Liver (tissue), 9 donors: Measurements from ENCODE around the gene SP1. TPM values are rescaled to one million over a fixed set of nuclear protein-coding genes. Genes with fewer than 3 reads are reported as not detected.
"Not testable (repeated sequence)": the region's sequence is repeated elsewhere in the genome, so short reads cannot be mapped to it uniquely, and the experiment has no call there.

ENCODE experiments used
- DNase-seq: peaks from one replicate; pipeline ENCODE4 v3.0.0-alpha.2; 2017; ENCODE audit warnings: low spot score
- H3K27ac ChIP-seq, 2 donors: one replicate each; pipeline ENCODE4 v1.7.0; 2013; ENCODE audit warnings: inconsistent platforms in 2 of 2, low read length in 2 of 2, control low read depth in 1 of 2, low read depth in 1 of 2, mild to moderate bottlenecking in 1 of 2
- H3K27me3 ChIP-seq, 4 donors: one replicate each; pipeline versions ENCODE4 v1.6.1 to v1.7.0; 2013; ENCODE audit warnings: low read length in 3 of 4, inconsistent platforms in 1 of 4, mild to moderate bottlenecking in 1 of 4, moderate library complexity in 1 of 4; ENCODE audit not compliant: control insufficient read depth in 4 of 4, insufficient read depth in 4 of 4
- H3K36me3 ChIP-seq, 4 donors: one replicate each; pipeline versions ENCODE4 v1.6.1 to v1.7.0; 2013; ENCODE audit warnings: low read length in 3 of 4, mild to moderate bottlenecking in 3 of 4, low read depth in 1 of 4, moderate library complexity in 1 of 4; ENCODE audit not compliant: control insufficient read depth in 4 of 4, insufficient read depth in 3 of 4
- H3K4me1 ChIP-seq, 4 donors: one replicate each; pipeline versions ENCODE4 v1.6.1 to v1.7.0; 2013; ENCODE audit warnings: low read length in 3 of 4, mild to moderate bottlenecking in 3 of 4, moderate library complexity in 1 of 4; ENCODE audit not compliant: control insufficient read depth in 4 of 4, insufficient read depth in 4 of 4
- H3K4me3 ChIP-seq, 3 donors: one replicate each; pipeline versions ENCODE4 v1.6.1 to v1.7.0; 2013; ENCODE audit warnings: low read length in 3 of 3, control low read depth in 1 of 3, low read depth in 1 of 3, mild to moderate bottlenecking in 1 of 3
- H3K9ac ChIP-seq, 2 donors: one replicate each; pipeline ENCODE4 v1.7.0; 2013; ENCODE audit warnings: low read length in 2 of 2, mild to moderate bottlenecking in 2 of 2, moderate library complexity in 2 of 2, control low read depth in 1 of 2, low read depth in 1 of 2
- H3K9me3 ChIP-seq, 4 donors: one replicate each; pipeline versions ENCODE4 v1.6.1 to v1.7.0; 2013; ENCODE audit warnings: low read length in 3 of 4; ENCODE audit not compliant: control insufficient read depth in 4 of 4
- ATF3 ChIP-seq: IDR thresholded peaks from 2 replicates; pipeline ENCODE4 v1.6.1; 2016; ENCODE audit warnings: antibody characterized with exemption
- EGR1 ChIP-seq, 2 donors: IDR thresholded peaks; 2 replicates each; pipeline ENCODE4 v1.6.1; 2016 to 2018; ENCODE audit warnings: antibody characterized with exemption in 2 of 2, low read depth in 2 of 2
- FOXA1 ChIP-seq: IDR thresholded peaks from 2 replicates; pipeline ENCODE4 v1.6.1; 2016; ENCODE audit warnings: antibody characterized with exemption
- FOXA2 ChIP-seq: IDR thresholded peaks from 2 replicates; pipeline ENCODE4 v1.6.1; 2016; ENCODE audit warnings: antibody characterized with exemption
- GABPA ChIP-seq, 2 donors: IDR thresholded peaks in 1 of 2; conservative IDR thresholded peaks in 1 of 2; 2 replicates each; pipeline ENCODE4 v1.6.1; 2016; ENCODE audit warnings: antibody characterized with exemption in 2 of 2, mild to moderate bottlenecking in 1 of 2, moderate library complexity in 1 of 2
- HNF4A ChIP-seq, 2 donors: conservative IDR thresholded peaks; 2 replicates each; pipeline ENCODE4 v1.6.1; 2016; ENCODE audit warnings: antibody characterized with exemption in 2 of 2, mild to moderate bottlenecking in 2 of 2
- HNF4G ChIP-seq: IDR thresholded peaks from 2 replicates; pipeline ENCODE4 v1.6.1; 2016; ENCODE audit warnings: antibody characterized with exemption
- MAX ChIP-seq: IDR thresholded peaks from 2 replicates; pipeline ENCODE4 v1.6.1; 2016; ENCODE audit warnings: antibody characterized with exemption
- NR2F2 ChIP-seq: IDR thresholded peaks from 2 replicates; pipeline ENCODE4 v1.6.1; 2016; ENCODE audit warnings: antibody characterized with exemption
- RAD21 ChIP-seq, 2 donors: IDR thresholded peaks; 2 replicates each; pipeline ENCODE4 v1.6.1; 2016; ENCODE audit warnings: antibody characterized with exemption in 2 of 2, mild to moderate bottlenecking in 2 of 2
- REST ChIP-seq: IDR thresholded peaks from 2 replicates; pipeline ENCODE4 v1.6.1; 2016; ENCODE audit warnings: antibody characterized with exemption, mild to moderate bottlenecking
- RXRA ChIP-seq, 2 donors: IDR thresholded peaks; 2 replicates each; pipeline ENCODE4 v1.6.1; 2017 to 2018; ENCODE audit warnings: antibody characterized with exemption in 2 of 2, mild to moderate bottlenecking in 1 of 2
- SP1 ChIP-seq: IDR thresholded peaks from 2 replicates; pipeline ENCODE4 v1.6.1; 2018; ENCODE audit warnings: antibody characterized with exemption, mild to moderate bottlenecking
- TAF1 ChIP-seq: conservative IDR thresholded peaks from 2 replicates; pipeline ENCODE4 v1.6.1; 2016; ENCODE audit warnings: antibody characterized with exemption, mild to moderate bottlenecking
- YY1 ChIP-seq: IDR thresholded peaks from 2 replicates; pipeline ENCODE4 v1.6.1; 2016; ENCODE audit warnings: antibody characterized with exemption, mild to moderate bottlenecking
- ZBTB33 ChIP-seq: IDR thresholded peaks from 2 replicates; pipeline ENCODE4 v1.6.1; 2016; ENCODE audit warnings: antibody characterized with exemption
- WGBS: extraction: QIAGEN DNeasy Blood & Tissue Kit; methylation state at CpG from one replicate; pipeline ENCODE4 v1.1.7; 2013; 5-methylcytosine and 5-hydroxymethylcytosine counted together
- polyA plus RNA-seq, 2 donors: library from polyadenylated mRNA; stranded (reverse) in 1 of 2; unstranded in 1 of 2; fragments of 200-250 nt in 1 of 2; fragments of >200 nt in 1 of 2; fragmentation: Nextera tagmentation in 1 of 2; extraction: Ambion mirVana in 1 of 2; gene quantifications; one replicate each; pipeline versions ENCODE4 v1.2.1 to v1.2.3, GENCODE V29; 2013 to 2015
- total RNA-seq, 2 donors: library from RNA; depleted of rRNA; stranded (reverse); fragments of >200 nt; gene quantifications; one replicate each; pipeline ENCODE4 v1.2.3, GENCODE V29; 2014
- donor health status: healthy.
- donor health status: healthy.
- donor health status: healthy.
- donor health status: healthy.
- donor health status: healthy.

The SP1 gene
- total and polyA plus RNA-seq, 4 donors, result 3.8 to 36.5 (median 18.2) TPM

GRCh38 chr12:53358836-53359419 is 21.0 kb upstream of the SP1 start:
- Histone ChIP-seq H3K4me3 (no peak overlapping the region), H3K36me3 (no peaks in the 10 kb centered on the region), H3K9me3 (no peaks in the 10 kb centered on the region), H3K9ac (no peak overlapping the region), H3K4me1 (no peaks in the 10 kb centered on the region), H3K27me3 (no peaks in the 10 kb centered on the region), H3K27ac (no peak overlapping the region)
- DNase-seq, result no peak
- WGBS, result 95% methylated on average over 5 of the region's 5 CpGs
- TF ChIP-seq ATF3 (no peak), TAF1 (no peak), EGR1 (IDR thresholded peaks at IDR 0.05; ENCODE audit: low read depth in 2 of 2) (no peak), NR2F2 (no peak), ZBTB33 (no peak), HNF4G (no peak), FOXA2 (no peak)

GRCh38 chr12:53361638-53362037 is 18.3 kb upstream of the SP1 start:
- not testable (repeated sequence) for H3K9ac ChIP-seq, H3K4me1 ChIP-seq, H3K27me3 ChIP-seq, H3K27ac ChIP-seq, H3K9me3 ChIP-seq, H3K36me3 ChIP-seq, H3K4me3 ChIP-seq, DNase-seq
- 92% methylated on average over 10 of the region's 10 CpGs for WGBS

- no peaks in the 10 kb centered on the region for H3K36me3 ChIP-seq
- no peaks in the 10 kb centered on the region for H3K9me3 ChIP-seq
- TF ChIP-seq FOXA1 (no peak), MAX (no peak), RAD21 (IDR thresholded peaks at IDR 0.05) (no peak), SP1 (no peak), HNF4G (no peak), RXRA (IDR thresholded peaks at IDR 0.05) (no peak), YY1 (no peak), FOXA2 (no peak), ZBTB33 (no peak), ATF3 (no peak), REST (no peak), HNF4A (conservative IDR thresholded peaks at IDR 0.05) (no peak), GABPA (IDR thresholded peaks at IDR 0.05 in 1 of 2, conservative IDR thresholded peaks at IDR 0.05 in 1 of 2) (no peak)
- H3K4me1 ChIP-seq, result peaks cover 0 to 3% (median 1%) of the 10 kb centered on the region in 4 donors
- no peak overlapping the region for H3K9ac ChIP-seq
- no peaks in the 10 kb centered on the region for H3K27me3 ChIP-seq
- H3K27ac ChIP-seq, result peak overlapping the region in 1 of 2 donors; percentile 31
- DNase-seq, result no peak
- 83% methylated on average over 4 of the region's 4 CpGs for WGBS
- H3K4me3 ChIP-seq, result no peak overlapping the region
Observed at GRCh38 chr12:53365245-53365904, 14.6 kb upstream of the SP1 start.
